ENCODE data around the gene GPC6.

The GPC6 gene

GRCh38 chr13:93270769-93271742, 44.4 kb downstream of the GPC6 start:
- CTCF ChIA-PET: no interaction called here
- DNase-seq (ENCODE audit: low read depth, low spot score): no peak

GRCh38 chr13:93279982-93280381, 53.4 kb downstream of the GPC6 start:
- no peak for DNase-seq (ENCODE audit: low read depth, low spot score)
- no peak overlapping the region for H3K4me3 ChIP-seq (ENCODE audit: low read depth, low read length)
- ChIA-PET CTCF (no interaction called here), POLR2A (no interaction called here)
- TF ChIP-seq CTCF (IDR thresholded peaks at IDR 0.05; ENCODE audit: insufficient read depth, low read length, missing control alignments): no peak

More at GRCh38 chr13:93270769-93271742, 44.4 kb downstream of the GPC6 start:
- TF ChIP-seq CTCF (IDR thresholded peaks at IDR 0.05; ENCODE audit: insufficient read depth, low read length, missing control alignments): no peak
- POLR2A ChIA-PET: no interaction called here
- no peak overlapping the region for H3K4me3 ChIP-seq (ENCODE audit: low read depth, low read length)

GRCh38 chr13:93280688-93281087, 54.1 kb downstream of the GPC6 start:
- no peak for DNase-seq (ENCODE audit: low read depth, low spot score)
- no peak for TF ChIP-seq CTCF (IDR thresholded peaks at IDR 0.05; ENCODE audit: insufficient read depth, low read length, missing control alignments)
- CTCF ChIA-PET: no interaction called here
- no peak overlapping the region for H3K4me3 ChIP-seq (ENCODE audit: low read depth, low read length)
- POLR2A ChIA-PET: no interaction called here

- CTCF ChIA-PET: no interaction called here
- H3K4me3 ChIP-seq (ENCODE audit: low read depth, low read length): no peak overlapping the region
- no peak for TF ChIP-seq CTCF (IDR thresholded peaks at IDR 0.05; ENCODE audit: insufficient read depth, low read length, missing control alignments)
- POLR2A ChIA-PET: no interaction called here
- DNase-seq (ENCODE audit: low read depth, low spot score): no peak
Observed at GRCh38 chr13:93283255-93283654, 56.6 kb downstream of the GPC6 start.

GRCh38 chr13:93284064-93284463, 57.5 kb downstream of the GPC6 start:
- TF ChIP-seq CTCF (IDR thresholded peaks at IDR 0.05; ENCODE audit: insufficient read depth, low read length, missing control alignments): no peak
- no peak for DNase-seq (ENCODE audit: low read depth, low spot score)
- POLR2A ChIA-PET: no interaction called here
- CTCF ChIA-PET: no interaction called here
- no peak overlapping the region for H3K4me3 ChIP-seq (ENCODE audit: low read depth, low read length)

GRCh38 chr13:93286047-93286446, 59.4 kb downstream of the GPC6 start:
- CTCF ChIA-PET: no interaction called here
- POLR2A ChIA-PET: no interaction called here
- no peak for DNase-seq (ENCODE audit: low read depth, low spot score)

More at GRCh38 chr13:93286047-93286446, 59.4 kb downstream of the GPC6 start:
- TF ChIP-seq CTCF (IDR thresholded peaks at IDR 0.05; ENCODE audit: insufficient read depth, low read length, missing control alignments): no peak
- no peak overlapping the region for H3K4me3 ChIP-seq (ENCODE audit: low read depth, low read length)

Measured in AG04449 (cell line).